Limb (tissue), 2 donors: ENCODE measurements around the gene GLRX5.
A peak's percentile ranks its signal among the peaks of the same experiment; 100 is the strongest.

Experiments used
- DNase-seq, 2 donors: peaks; one replicate each; pipeline ENCODE4 v3.0.0-alpha.2; 2016; ENCODE audit errors: extremely low spot score in 2 of 2

The GLRX5 gene

GRCh38 chr14:95498622-95499353 is 36.1 kb upstream of the GLRX5 start:
- DNase-seq: no peak

- no peak for DNase-seq
These were observed 35.5 kb upstream of the GLRX5 start for GRCh38 chr14:95499354-95499750.

- no peak for DNase-seq
These were observed 34.6 kb upstream of the GLRX5 start for GRCh38 chr14:95500201-95500681.

GRCh38 chr14:95500772-95501401 is 34.0 kb upstream of the GLRX5 start:
- no peak for DNase-seq

- no peak for DNase-seq
These were observed 32.4 kb upstream of the GLRX5 start for GRCh38 chr14:95502381-95502950.

- DNase-seq: no peak
These were observed 31.3 kb upstream of the GLRX5 start for GRCh38 chr14:95503365-95504134.

GRCh38 chr14:95504135-95505029 is 30.5 kb upstream of the GLRX5 start:
- DNase-seq: no peak

- no peak for DNase-seq
These were observed 29.7 kb upstream of the GLRX5 start for GRCh38 chr14:95505030-95505589.

- no peak for DNase-seq
These were observed 27.7 kb upstream of the GLRX5 start for GRCh38 chr14:95507174-95507573.

GRCh38 chr14:95507701-95508103 is 27.1 kb upstream of the GLRX5 start:
- DNase-seq: no peak

GRCh38 chr14:95508377-95508776 is 26.5 kb upstream of the GLRX5 start:
- no peak for DNase-seq

- no peak for DNase-seq
These were observed 25.4 kb upstream of the GLRX5 start for GRCh38 chr14:95509495-95509894.

GRCh38 chr14:95510344-95510743 is 24.5 kb upstream of the GLRX5 start:
- DNase-seq: peak in 1 of 2 donors; percentile 5

GRCh38 chr14:95510804-95511203 is 24.0 kb upstream of the GLRX5 start:
- peak in 1 of 2 donors; percentile 16 for DNase-seq

- DNase-seq: peak in 1 of 2 donors; percentile 14
These were observed 23.2 kb upstream of the GLRX5 start for GRCh38 chr14:95511687-95512086.

- peak in 1 of 2 donors; percentile 9 for DNase-seq
These were observed 21.6 kb upstream of the GLRX5 start for GRCh38 chr14:95513291-95513690.

GRCh38 chr14:95514131-95515079 is 20.4 kb upstream of the GLRX5 start:
- peak in 1 of 2 donors; percentile 27 for DNase-seq

- peak; percentile 61 to 79 for DNase-seq
These were observed 19.8 kb upstream of the GLRX5 start for GRCh38 chr14:95515080-95515489.
